ENCODE data around the gene RNF115.
"Not testable (repeated sequence)": the region's sequence is repeated elsewhere in the genome, so short reads cannot be mapped to it uniquely, and the experiment has no call there.

Gene RNF115

DNA sequence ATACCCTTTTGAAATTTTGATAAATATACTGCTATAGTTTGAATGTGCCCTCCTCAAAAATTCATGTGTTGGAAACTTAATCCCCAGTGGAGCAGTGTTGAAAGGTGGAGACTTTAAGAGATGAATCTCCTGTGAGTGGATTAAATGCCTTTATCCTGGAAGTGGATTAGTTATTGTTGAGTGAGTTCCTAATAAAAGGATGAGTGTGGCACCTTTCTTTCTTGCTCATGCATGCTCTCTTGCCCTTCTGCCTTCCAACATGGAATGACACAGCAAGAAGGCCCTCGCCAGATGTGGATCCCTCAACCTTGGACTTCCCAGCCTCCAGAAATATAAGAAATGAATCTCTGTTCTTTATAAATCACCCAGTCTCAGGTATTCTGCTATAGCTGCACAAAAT, 52.8 kb downstream of the RNF115 start:
- no peak for DNase-seq

DNA sequence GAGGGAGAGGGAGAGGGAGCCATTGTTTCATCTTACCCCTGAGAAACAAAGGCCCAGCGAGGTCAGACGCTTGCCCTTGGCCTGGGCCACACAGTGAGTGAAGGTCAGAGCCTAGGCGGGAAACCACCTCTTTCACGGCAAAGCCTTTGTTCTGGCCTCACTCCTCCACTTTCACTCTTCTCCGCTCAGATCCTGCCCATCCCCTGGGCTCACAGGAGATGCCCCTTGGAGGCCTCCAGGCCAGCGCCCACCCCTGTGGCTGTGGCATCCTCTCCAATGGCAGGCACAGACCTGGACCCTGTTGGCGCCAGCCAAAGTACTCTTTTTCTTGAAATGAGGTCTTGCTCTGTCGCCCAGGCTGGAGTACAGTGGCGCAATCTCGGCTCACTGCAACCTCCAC, 55.9 kb downstream of the RNF115 start:
- DNase-seq: not testable (repeated sequence)

- not testable (repeated sequence) for DNase-seq
These were observed 57.0 kb downstream of the RNF115 start for GRCh38 chr1:145766926-145767325.

GRCh38 chr1:145765585-145766360, 58.1 kb downstream of the RNF115 start:
- DNase-seq: not testable (repeated sequence)

- not testable (repeated sequence) for DNase-seq
These were observed 58.8 kb downstream of the RNF115 start for GRCh38 chr1:145765127-145765526.

DNA sequence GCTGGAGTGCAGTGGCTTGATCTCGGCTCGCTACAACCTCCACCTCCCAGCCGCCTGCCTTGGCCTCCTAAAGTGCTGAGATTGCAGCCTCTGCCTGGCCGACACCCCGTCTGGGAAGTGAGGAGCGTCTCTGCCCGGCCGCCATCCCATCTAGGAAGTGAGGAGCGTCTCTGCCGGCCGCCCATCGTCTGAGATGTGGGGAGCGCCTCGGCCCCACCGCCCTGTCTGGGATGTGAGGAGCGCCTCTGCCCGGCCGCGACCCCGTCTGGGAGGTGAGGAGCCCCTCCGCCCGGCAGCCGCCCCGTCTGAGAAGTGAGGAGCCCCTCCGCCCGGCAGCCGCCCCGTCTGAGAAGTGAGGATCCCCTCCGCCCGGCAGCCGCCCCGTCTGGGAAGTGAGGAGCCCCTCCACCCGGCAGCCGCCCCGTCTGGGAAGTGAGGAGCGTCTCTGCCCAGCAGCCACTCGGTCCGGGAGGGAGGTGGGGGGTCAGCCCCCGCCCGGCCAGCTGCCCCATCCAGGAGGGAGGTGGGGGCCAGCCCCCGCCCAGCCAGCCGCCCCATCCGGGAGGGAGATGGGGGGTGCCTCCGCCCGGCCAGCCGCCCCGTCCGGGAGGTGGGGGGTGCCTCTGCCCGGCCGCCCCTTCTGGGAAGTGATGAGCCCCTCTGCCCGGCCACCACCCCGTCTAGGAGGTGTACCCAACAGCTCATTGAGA, 59.5 kb downstream of the RNF115 start:
- not testable (repeated sequence) for DNase-seq

- DNase-seq: not testable (repeated sequence)
These were observed 61.9 kb downstream of the RNF115 start for GRCh38 chr1:145762001-145762400.

- DNase-seq: not testable (repeated sequence)
These were observed 62.4 kb downstream of the RNF115 start for GRCh38 chr1:145761498-145761897.

- DNase-seq: not testable (repeated sequence)
These were observed 63.4 kb downstream of the RNF115 start for GRCh38 chr1:145760395-145760949.

GRCh38 chr1:145759721-145760120, 64.2 kb downstream of the RNF115 start:
- DNase-seq: no peak

GRCh38 chr1:145758575-145758974, 65.3 kb downstream of the RNF115 start:
- no peak for DNase-seq

GRCh38 chr1:145758116-145758515, 65.8 kb downstream of the RNF115 start:
- DNase-seq: no peak

DNA sequence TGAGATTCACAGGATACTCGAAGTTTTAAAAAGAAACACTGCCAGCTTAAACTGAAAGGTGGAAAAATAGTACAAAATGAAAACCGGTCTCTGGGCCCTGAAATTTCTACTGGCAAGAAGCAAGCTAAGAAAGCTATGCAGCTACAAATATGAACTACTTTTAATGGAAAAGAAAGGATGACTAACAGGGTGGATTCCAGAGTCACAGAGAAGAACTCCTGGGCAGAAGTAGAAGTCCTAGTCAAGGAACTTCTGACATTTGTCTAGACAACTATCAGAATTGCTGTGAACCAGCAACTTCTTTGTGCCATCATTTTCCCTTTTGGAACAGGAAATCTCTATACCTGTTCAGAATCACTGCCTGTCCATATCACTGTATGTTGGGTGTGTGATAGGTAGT, 66.5 kb downstream of the RNF115 start:
- no peak for DNase-seq

DNA sequence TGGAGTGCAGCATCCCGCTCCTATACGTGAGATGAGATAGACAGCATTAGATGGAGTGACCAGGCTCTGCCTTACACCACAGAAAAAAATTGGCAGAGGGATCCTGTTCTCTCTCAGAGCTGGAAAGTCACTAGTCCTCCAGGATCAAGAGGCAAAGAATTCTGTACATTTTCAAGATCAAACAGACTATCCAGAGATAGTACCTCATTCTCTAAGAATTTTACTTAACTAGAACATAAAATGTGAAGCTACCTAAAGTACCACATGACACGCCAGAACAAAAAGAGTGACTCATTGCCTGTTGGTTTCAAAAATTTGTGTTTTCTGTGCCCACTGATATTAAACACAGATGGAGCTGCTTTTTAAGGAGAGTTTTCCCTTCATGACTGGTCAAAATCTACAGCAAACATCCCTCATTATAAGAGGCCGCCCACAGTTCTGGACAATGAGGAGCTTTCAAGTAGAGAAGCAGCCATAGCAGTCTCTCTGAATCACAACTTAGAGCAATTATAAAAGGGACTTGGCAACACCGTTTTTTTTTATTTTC, 72.3 kb downstream of the RNF115 start:
- no peak for DNase-seq

DNA sequence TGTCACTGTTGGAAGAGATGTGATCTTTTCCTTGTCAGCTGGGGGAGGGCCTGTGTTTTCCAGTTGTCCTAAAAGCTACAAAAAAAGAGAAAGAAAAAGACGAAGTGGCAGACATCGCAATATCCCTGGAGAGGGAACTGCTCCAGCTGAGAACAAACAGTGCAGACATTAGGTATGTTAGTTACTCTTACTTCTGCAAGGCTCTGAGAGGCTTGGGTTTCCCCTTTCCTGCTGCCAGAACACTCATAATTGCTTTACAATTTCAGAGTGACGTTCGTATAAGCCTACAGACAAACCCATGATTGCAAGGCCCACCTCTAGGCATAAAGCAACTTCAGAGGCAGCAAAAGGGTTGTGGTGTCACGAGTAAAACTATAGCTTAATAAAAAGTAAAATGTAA, 73.5 kb downstream of the RNF115 start:
- no peak for DNase-seq

GRCh38 chr1:145747398-145748247, 76.3 kb downstream of the RNF115 start:
- no peak for DNase-seq

- DNase-seq: no peak
These were observed 83.6 kb downstream of the RNF115 start for GRCh38 chr1:145740269-145740668.

GRCh38 chr1:145736191-145736590, 87.7 kb downstream of the RNF115 start:
- no peak for DNase-seq

DNA sequence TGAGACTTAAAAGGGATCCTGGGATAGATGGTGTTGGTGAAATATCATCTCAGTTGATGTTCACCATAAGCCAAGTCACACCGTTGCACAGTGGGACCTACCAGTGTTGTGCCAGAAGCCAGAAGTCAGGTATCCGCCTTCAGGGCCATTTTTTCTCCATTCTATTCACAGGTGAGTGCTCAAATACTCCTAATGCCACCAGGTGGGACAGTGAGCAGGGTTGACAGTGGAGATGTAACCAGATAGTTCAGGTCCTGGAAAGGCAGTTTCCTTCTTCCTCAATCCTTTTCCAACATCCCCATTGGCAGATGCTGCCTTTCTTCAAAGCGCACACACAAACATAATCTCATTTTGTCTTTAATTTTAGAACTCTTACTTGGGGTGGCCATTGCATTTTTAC, 93.0 kb downstream of the RNF115 start:
- no peak for DNase-seq

GRCh38 chr1:145730467-145730866, 93.4 kb downstream of the RNF115 start:
- no peak for DNase-seq

GRCh38 chr1:145729666-145730436, 94.0 kb downstream of the RNF115 start:
- no peak for DNase-seq

GRCh38 chr1:145729196-145729595, 94.7 kb downstream of the RNF115 start:
- DNase-seq: no peak

All from NCI-H1694 treated with DMSO at 0.1 percent for 48 hours (cell line).